Spinal cord (tissue), 10 donors: ENCODE measurements around the gene ZNF736. TPM values are rescaled to one million over a fixed set of nuclear protein-coding genes. Genes with fewer than 3 reads are reported as not detected.
A peak's percentile ranks its signal among the peaks of the same experiment; 100 is the strongest.
"Not testable (repeated sequence)": the region's sequence is repeated elsewhere in the genome, so short reads cannot be mapped to it uniquely, and the experiment has no call there.

ENCODE experiments used
- DNase-seq, 6 donors: peaks; one replicate each; pipeline versions ENCODE4 v3.0.0 to v3.0.0-alpha.2; 2013 to 2015; ENCODE audit warnings: low spot score in 6 of 6, low read depth in 4 of 6
- H3K27ac ChIP-seq: one replicate; pipeline ENCODE4 v1.5.1; 2013; ENCODE audit warnings: low read depth, low read length, control low read depth
- H3K27me3 ChIP-seq: one replicate; pipeline ENCODE4 v1.6.1; 2013; ENCODE audit warnings: low read length; ENCODE audit not compliant: control insufficient read depth, insufficient read depth
- H3K36me3 ChIP-seq: one replicate; pipeline ENCODE4 v1.6.1; 2013; ENCODE audit warnings: low read length; ENCODE audit not compliant: control insufficient read depth, insufficient read depth
- H3K4me1 ChIP-seq: one replicate; pipeline ENCODE4 v1.6.1; 2013; ENCODE audit warnings: low read length; ENCODE audit not compliant: control insufficient read depth, insufficient read depth
- H3K4me3 ChIP-seq: one replicate; pipeline ENCODE4 v1.5.1; 2013; ENCODE audit warnings: low read depth, low read length, control low read depth
- H3K9me3 ChIP-seq: one replicate; pipeline ENCODE4 v1.6.1; 2013; ENCODE audit warnings: low read length; ENCODE audit not compliant: control insufficient read depth, insufficient read depth
- WGBS: methylation state at CpG from one replicate; pipeline ENCODE4 v1.1.5; 2013; ENCODE audit warnings: missing lambda C conversion rate; ENCODE audit not compliant: insufficient coverage; 5-methylcytosine and 5-hydroxymethylcytosine counted together
- polyA plus RNA-seq, 2 donors: library from polyadenylated mRNA; unstranded; fragments of 120-200 nt; gene quantifications; one replicate each; pipeline ENCODE4 v1.2.1, GENCODE V29; 2013; ENCODE audit not compliant: insufficient read length in 2 of 2
- total RNA-seq, 2 donors: library from RNA; depleted of rRNA in 1 of 2; stranded (reverse); fragments of 120-200 nt in 1 of 2; fragments of >200 nt in 1 of 2; gene quantifications; one replicate each; pipeline versions ENCODE4 v1.2.3 to v1.2.4, GENCODE V29; 2013 to 2014
- donor health status: healthy.

The ZNF736 gene
- total and polyA plus RNA-seq, 4 donors: 14.1 to 32.3 (median 17.3) TPM

DNA sequence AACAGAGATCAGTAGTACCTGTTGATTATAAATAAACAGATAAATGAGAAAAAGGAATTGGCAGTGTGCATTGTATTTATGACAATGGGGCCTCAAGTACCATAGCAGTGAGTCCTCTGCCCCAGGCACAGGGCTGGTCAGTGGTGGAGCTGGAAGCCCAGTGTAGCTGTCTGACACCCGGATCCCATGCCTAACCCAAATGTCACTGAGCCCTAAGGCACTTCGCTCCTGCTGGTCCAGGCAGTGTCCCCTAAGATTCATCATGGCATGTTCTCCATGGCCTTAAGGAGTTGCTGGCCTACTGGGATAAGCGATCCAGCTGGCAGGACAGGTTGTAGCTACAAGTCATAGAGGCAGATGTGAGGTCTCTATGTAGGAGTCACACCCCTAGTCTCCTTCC lies 3.3 kb upstream of the ZNF736 start:
- DNase-seq: no peak
- 86% methylated on average over 3 of the region's 3 CpGs for WGBS
- no peaks in the 10 kb centered on the region for H3K9me3 ChIP-seq
- no peaks in the 10 kb centered on the region for H3K36me3 ChIP-seq
- peaks cover 28% of the 10 kb centered on the region for H3K4me1 ChIP-seq
- H3K4me3 ChIP-seq: no peak overlapping the region
- no peak overlapping the region for H3K27ac ChIP-seq
- H3K27me3 ChIP-seq: no peaks in the 10 kb centered on the region

DNA sequence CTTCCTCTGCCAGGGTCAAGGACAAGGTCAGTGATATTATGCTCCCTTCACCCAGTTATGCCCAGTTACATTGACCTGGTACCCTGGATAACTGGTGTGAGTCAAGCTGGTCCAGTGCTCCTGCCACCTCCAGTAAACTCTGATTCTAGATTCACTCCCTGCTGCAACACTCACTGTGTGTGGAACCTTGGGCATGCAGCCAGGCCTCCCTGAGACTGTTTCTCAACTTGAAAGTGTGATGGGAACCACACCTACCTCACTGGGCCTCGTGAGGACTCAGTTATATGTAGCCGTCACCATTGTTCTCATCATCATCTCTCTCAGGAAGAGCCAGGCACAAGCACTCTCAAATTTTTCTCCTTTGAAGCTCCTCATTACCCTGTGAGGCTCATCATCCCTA lies 935 bp upstream of the ZNF736 start:
- Histone ChIP-seq H3K27ac (no peak overlapping the region), H3K4me3 (no peak overlapping the region), H3K4me1 (peaks cover 18% of the 10 kb centered on the region), H3K9me3 (no peaks in the 10 kb centered on the region), H3K27me3 (no peaks in the 10 kb centered on the region), H3K36me3 (no peaks in the 10 kb centered on the region)
- DNase-seq: no peak
- WGBS: 81% methylated on average over 2 of the region's 2 CpGs

DNA sequence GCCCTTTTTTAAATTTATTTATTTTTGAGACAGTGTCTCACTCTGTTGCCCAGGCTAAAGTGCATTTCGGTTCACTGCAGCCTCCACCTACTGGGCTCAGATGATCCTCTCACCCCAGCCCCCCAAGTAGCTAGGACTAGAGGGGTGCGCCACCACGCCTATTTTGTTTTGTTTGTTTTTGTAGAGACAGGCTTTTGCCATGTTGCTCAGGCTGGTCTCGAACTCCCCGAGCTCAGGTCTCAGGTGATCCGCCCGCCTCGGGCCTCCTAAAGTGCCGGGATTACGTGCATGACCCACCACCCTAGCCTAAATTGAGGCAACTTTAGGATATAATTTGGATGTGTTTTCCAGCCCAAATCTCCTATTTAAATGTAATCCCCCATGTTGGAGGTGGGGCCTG lies 805 bp downstream of the ZNF736 start:
- Histone ChIP-seq H3K36me3 (no peaks in the 10 kb centered on the region), H3K27ac (peak overlapping the region; percentile 80), H3K27me3 (no peaks in the 10 kb centered on the region), H3K4me3 (peak overlapping the region; percentile 82), H3K9me3 (no peaks in the 10 kb centered on the region), H3K4me1 (peaks cover 17% of the 10 kb centered on the region)
- no CpG with 5 or more reads among the region's 10 CpGs for WGBS
- DNase-seq: peak in 1 of 6 donors; percentile 2

GRCh38 chr7:64316031-64316742 lies 2.4 kb downstream of the ZNF736 start:
- not testable (repeated sequence) for DNase-seq, H3K36me3 ChIP-seq, H3K27me3 ChIP-seq, H3K9me3 ChIP-seq, H3K4me3 ChIP-seq, H3K27ac ChIP-seq
- 71% methylated on average over 1 of the region's 1 CpG for WGBS
- peaks cover 17% of the 10 kb centered on the region for H3K4me1 ChIP-seq

DNA sequence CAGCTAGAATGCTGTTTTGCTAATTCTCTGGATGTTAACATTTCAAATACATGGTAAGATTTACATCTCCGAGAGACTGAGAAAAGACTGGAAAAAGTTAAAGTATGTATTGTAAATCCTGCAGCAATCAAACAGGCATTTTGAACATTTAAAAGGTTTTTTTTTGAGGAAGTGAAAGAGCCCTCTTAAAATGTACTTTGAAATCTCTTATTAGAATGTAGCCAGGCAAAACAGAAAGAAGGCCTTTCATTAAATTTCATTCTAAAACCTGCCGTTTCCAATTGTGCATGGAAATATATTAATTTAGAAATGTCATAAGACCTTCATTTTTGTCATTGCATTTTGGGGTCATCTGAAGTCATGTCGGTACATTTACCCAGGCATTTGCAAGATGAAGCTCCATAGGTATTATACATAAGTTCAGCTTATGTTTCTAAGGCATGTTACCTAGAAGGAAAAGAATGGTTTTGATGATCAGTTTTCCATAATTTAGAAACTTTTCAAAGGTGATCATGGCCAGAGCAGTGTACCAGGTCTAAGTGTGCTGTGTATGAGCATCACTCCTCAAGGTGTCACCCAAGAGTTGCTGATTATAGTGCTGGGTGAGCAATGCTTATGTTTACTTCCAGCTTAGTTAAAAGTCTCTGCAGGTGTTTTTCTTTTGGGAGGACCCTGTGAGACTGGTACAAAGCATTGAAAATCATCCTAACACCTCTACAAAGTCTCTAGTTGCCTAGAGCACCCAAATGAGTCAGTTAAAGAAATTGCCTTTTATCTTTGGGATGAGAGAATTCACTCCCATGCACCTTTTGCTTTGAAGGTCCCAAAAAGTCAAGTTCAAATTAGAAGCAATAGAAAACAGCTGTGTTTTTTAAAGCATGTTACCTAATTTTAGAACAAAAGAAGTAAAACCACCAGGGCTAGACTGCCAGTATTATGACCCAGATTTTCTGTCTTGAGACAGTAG lies 7.1 kb downstream of the ZNF736 start:
- no peak for DNase-seq
- H3K27ac ChIP-seq: no peak overlapping the region
- no peak overlapping the region for H3K4me3 ChIP-seq
- no peaks in the 10 kb centered on the region for H3K27me3 ChIP-seq
- WGBS: no CpG with 5 or more reads among the region's 3 CpGs
- no peaks in the 10 kb centered on the region for H3K9me3 ChIP-seq
- H3K36me3 ChIP-seq: no peaks in the 10 kb centered on the region
- H3K4me1 ChIP-seq: no peaks in the 10 kb centered on the region

DNA sequence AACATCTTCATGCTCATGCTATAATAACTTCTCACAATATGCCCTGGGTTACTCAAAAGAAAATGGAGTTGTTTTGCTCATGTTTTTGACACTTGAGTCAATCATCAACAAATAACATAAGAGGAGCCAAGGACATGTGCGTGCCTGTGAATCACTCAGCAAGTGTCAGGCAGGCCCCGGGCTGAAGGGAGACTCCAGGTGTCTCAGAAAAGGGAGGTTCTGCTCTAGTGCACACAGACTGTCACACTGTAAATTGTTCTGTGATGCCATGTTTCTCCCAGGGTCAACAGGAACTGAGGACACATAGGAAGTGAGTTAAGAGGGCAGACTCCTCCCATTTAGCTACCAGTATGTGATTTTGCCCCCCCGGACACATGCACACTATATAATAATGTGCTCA lies 10.4 kb downstream of the ZNF736 start:
- H3K27me3 ChIP-seq, DNase-seq, H3K4me3 ChIP-seq, H3K4me1 ChIP-seq, H3K27ac ChIP-seq, H3K36me3 ChIP-seq, H3K9me3 ChIP-seq: not testable (repeated sequence)
- 86% methylated on average over 1 of the region's 3 CpGs for WGBS

DNA sequence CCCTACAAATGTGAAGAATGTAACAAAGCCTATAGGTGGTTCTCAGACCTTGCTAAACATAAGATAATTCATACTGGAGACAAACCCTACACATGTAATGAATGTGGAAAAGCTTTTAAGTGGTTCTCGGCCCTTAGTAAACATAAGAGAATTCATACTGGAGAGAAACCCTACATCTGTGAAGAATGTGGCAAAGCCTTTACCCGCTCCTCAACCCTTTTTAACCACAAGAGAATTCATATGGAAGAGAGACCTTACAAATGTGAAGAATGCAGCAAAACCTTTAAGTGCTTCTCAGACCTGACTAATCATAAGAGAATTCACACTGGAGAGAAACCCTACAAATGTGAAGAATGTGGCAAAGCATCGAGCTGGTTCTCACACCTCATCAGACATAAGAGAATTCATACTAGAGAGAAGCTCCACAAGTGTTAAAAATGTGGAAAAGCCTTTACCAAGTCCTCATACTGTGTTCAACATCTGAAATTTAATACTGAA lies 35.0 kb downstream of the ZNF736 start:
- H3K27ac ChIP-seq, DNase-seq, H3K27me3 ChIP-seq, H3K4me3 ChIP-seq, H3K4me1 ChIP-seq, H3K36me3 ChIP-seq: not testable (repeated sequence)
- WGBS: no CpG with 5 or more reads among the region's 3 CpGs
- H3K9me3 ChIP-seq: peaks cover 30% of the 10 kb centered on the region

- no CpG with 5 or more reads among the region's 2 CpGs for WGBS
- no peak for DNase-seq
Measured at GRCh38 chr7:64359543-64359942, 45.8 kb downstream of the ZNF736 start.

DNA sequence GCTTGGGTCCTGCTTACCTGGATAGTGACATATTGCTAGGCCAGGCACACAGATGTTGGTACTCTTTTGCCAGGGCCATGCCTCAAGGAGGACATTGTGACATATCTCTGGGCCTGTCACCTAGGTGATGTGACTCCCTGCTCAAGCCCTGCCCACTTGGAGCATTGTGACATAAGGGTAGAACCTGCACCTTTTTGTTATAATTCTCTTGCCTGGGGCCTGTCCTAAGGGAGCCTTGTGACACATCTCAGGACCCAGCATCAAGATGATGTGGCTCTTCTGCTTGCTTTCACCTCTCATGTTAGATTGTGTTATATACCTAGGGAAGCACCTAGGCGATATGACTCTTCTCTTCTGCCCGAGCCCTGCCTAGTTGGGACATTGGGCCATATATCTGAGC lies 57.4 kb downstream of the ZNF736 start:
- Histone ChIP-seq H3K27me3 (no peaks in the 10 kb centered on the region), H3K9me3 (peaks cover 9% of the 10 kb centered on the region), H3K36me3 (no peaks in the 10 kb centered on the region), H3K4me3 (no peak overlapping the region), H3K27ac (no peak overlapping the region), H3K4me1 (no peaks in the 10 kb centered on the region)
- DNase-seq: no peak
- 93% methylated on average over 2 of the region's 2 CpGs for WGBS

More at GRCh38 chr7:64359543-64359942, 45.8 kb downstream of the ZNF736 start:
- H3K36me3 ChIP-seq: no peaks in the 10 kb centered on the region
- H3K4me3 ChIP-seq: no peak overlapping the region
- H3K27ac ChIP-seq: no peak overlapping the region
- no peaks in the 10 kb centered on the region for H3K4me1 ChIP-seq
- H3K9me3 ChIP-seq: peaks cover 20% of the 10 kb centered on the region
- H3K27me3 ChIP-seq: no peaks in the 10 kb centered on the region
